Right kidney (tissue), 1 donor: ENCODE results near the gene SNED1.

Experiments used
- DNase-seq: peaks from one replicate; pipeline ENCODE4 v3.0.0-alpha.2; 2016

The SNED1 gene

DNA sequence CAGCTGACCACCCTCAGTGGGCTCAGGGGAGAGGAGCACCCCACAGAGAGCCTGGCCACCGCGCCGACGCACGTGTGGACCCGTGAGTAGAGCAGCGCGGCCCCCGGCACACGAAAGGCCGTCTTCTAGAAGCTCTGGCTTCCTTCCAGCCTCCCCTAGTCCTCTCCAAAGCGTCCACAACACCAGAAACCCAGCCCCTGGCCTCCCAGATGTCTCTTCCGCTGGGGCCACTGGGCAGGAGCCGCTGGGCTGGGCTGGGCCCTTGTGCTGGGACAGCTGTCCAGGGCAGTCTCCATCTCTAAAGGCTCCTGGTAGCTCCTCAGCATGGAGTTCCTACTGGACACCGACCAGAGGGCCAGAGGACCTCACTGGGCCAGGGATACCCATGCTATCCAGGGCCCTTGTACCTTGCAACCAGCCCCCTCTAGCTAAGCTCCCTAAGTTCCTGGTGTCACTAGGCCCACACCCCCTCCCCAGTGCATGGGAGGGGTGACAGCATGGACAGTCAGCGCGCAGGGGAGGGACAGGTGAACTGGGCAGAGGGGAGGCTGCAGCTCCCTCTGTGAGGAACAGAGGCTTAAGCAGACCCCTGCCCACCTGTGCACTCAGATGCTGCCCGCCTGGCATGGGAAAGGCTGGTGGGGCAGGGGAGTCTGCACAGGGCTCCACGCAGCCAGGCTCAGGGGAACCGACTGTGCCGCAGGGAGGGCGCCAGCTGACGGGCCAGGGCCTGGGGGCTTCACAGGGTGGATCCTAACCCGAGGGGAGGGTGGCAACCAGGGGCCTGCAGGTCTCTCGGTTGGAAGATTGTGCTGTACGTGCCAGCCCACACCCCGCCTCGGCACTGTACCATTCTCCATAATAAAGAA is 70.8 kb downstream of the SNED1 start:
- no peak for DNase-seq

GRCh38 chr2:241069821-241070281 is 71.4 kb downstream of the SNED1 start:
- no peak for DNase-seq

GRCh38 chr2:241070361-241070760 is 71.9 kb downstream of the SNED1 start:
- DNase-seq, result no peak

DNA sequence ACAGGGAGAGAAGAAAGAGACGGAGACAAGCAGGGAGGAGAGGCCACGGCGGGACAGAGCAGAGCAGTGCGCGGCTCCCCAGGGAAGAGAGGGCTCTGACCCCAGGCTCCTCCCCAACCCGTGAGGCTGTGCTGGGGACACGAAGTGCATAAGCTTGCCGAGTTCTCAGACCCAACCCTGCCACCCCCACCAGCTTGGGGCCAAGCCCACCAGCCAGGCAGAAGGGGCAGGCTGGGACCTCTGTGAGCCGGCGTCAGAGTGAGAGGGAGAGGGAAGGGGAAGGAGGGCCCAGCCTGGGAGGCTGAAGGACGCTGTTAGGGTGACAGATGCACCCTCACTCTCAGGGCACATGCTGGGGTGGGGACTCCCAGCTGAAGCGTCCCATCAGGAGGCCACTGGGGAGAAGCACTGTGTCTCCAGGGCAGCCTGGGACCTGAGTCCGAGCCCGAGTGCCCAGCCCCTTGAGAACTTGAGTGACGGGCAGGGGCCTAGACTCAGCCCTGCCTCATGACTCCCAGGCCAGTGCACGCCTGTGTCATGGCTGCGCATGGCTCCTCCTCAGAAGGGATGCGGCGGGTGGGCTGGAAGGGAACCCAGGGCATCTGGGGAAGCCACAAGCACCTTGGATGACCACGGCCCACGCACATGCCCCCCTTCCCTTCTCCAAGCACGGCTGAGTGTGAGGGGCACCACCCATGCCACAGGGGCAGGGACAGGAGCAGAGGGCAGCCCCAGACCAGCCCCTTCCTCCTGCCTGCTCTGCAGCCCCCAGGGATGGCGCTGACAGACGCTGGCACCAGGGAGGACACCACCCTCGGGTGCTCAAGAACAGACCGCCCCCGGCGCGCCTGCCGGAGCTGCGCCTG is 72.6 kb downstream of the SNED1 start:
- no peak for DNase-seq

GRCh38 chr2:241071677-241072111 is 73.3 kb downstream of the SNED1 start:
- no peak for DNase-seq

DNA sequence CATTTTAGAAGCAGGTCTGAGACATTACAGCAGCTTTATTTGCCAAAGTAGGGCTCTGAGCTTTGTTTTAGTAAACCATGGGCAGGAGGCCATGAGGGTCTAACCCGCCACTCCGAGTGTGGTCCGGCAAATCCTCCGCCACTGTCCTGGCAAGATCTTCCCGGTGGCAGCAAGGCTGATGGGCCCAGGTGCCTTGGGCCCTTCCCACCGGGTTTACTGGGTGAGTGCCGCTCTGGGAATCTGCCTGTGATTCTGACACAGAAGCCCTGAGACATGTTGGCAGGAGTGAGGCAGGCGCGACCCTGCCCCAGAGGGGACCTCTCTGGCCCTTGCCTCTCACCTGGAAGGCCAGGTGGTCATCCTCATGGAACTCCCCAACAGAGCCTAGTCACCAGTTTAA is 73.7 kb downstream of the SNED1 start:
- DNase-seq, result no peak

DNA sequence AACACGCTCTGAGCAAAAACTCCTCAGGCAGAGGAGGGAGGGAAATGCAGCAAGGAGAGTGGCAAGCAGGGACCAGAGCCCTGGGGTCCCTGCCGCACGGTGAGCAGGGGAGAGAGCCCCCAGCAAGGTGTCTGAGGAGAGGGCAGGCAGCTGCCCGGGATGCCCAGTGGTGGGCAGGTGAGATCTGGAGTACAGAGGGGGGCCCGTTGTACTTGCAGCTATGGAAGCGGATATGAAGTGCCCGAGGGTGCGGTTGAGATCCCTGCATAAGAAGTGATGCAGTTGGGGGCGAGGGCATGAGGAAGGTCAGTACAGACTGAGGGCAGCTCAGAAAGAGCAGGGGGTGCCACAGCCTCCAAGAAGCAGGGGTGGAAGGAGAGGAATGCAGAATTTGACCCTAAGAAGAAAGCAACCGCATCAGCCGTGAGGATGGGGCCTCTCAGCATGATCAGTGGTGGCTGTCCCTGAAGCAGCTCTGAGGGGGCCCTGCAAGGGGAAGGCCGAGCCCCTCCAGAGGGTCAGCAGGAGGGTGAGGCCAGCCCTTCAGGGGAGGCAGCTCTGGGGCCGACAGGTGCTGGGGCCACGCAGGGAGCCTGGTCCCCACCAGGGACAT is 74.2 kb downstream of the SNED1 start:
- DNase-seq, result no peak

- DNase-seq, result no peak
Measured at GRCh38 chr2:241073166-241074064, 75.0 kb downstream of the SNED1 start.

DNA sequence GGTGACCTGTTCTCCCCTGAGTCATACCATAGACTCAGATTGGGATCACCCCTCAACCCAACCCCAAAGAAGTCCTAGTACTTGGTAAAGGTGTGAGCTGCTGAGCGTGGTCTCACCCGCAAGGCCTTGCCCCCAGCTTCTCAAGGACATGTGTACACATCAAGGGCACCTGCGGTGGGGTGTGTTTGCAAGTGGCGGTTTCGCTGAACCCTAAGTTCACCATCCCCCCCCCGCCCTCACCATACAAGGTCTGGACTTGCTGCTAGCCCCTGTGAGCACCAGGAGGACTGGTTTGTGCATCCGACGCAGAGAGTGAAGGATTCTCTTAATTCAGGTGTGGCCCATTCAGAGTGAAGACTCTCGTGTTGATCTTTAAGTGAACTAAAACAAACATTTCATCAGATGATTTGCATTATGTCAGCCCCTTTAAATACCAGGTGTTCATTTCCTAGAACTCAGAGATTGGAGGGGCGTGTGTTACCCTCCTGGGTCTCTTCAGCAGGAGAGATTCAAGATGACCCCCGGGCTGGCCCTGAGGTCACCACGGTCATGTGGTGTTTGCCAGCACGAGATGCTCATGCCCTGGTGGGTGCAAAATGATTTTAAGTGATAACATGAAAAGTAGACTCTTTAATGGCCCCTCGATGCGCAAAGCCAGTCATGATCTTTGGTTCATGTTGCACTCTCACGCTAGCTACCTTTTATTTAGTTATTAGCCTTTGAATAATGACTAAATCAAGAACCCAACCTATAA is 75.8 kb downstream of the SNED1 start:
- DNase-seq, result no peak

- DNase-seq, result no peak
Measured at GRCh38 chr2:241074901-241075540, 76.6 kb downstream of the SNED1 start.

DNA sequence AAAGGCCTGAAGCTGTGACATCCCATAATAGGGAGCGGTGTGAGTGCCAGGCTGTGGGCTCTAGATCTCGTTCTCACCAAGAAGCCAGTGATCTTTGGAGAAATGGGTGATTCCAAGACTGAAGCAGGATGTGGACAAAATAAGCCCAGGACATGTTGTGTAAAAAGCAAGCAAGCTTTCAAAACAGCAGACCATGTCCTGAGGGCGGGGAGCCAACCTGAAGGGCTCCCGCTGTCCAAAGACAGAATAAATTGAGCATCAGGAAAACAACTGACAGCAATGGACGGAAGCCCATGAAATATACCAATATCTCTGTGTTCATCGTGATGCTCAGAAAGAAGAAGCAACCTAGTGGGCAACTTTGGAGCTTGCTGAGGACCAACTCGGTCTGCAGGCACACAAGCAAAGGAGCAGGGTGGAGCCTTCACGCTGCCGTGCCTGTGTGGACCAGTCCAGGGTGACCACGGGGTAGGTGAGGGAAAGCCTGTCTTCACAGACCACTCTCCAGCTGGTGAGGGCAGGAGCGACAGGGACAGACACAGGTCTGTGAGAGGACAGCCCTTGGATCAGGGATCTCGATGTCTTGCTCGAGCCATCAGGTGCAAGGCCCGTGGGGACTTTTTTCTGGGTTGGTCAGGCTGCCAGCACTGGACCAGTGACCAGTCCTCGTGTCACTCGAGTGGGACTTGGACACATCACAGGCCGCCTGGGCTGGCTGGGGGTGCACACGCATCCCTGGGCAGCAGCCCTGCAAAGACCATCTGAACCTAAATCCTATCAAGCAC is 82.2 kb downstream of the SNED1 start:
- no peak for DNase-seq

DNA sequence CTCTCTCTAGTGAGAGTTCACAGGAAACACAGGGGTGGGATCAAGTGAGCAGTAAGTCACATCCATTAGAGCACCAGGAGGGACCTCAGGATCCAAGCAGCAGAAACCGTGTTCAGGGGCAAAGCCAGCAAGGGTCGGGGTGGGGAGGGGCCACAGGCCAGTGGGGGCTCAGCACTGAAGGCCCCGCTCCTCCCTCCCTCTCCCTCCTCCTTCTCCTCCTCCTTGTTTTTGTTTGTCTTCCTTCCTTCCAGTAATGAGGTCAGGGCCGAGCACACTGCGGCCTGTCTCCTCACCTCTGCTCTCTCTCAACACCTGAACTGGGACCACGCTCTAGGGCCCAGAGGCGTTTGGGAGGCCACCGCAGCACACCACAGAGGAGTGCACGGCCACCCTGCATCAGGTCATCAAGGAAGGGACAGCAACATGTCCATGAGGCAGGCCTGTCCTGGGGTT is 82.8 kb downstream of the SNED1 start:
- no peak for DNase-seq

GRCh38 chr2:241081643-241082340 is 83.4 kb downstream of the SNED1 start:
- DNase-seq, result no peak

DNA sequence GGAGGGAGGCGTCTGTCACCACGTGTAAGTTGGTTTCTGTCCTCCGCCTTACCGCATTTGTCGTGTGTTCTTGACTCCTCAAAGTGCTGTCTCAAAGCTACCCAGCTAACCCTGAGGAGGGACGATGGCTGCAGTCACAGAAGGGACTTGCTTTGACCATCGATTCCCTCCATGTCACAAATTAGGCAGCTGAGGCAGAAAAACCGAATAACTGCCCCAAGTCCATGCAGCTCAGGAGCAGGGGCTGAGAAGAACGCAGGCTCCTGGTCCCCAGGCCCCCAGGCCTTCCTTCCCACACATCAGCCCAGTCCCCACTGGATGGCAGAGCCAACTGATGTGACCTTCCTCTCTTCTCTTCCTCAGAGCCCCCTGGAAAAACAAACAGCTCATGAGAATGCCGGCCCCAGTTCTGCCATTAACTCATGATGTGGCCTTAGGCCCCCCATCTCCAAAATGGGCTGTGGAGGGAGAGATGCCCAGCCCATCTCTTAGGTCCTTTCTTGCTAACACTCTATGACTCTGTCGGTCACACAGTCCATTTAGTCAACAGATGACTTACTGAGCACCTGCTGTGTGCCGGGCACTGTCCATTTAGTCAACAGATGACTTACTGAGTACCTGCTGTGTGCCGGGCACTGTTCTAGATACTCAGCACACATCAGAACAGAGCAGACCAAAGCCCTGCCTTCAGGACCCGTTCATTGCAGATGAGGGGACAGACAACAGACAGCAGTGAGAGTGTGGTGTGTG is 84.1 kb downstream of the SNED1 start:
- DNase-seq, result no peak

DNA sequence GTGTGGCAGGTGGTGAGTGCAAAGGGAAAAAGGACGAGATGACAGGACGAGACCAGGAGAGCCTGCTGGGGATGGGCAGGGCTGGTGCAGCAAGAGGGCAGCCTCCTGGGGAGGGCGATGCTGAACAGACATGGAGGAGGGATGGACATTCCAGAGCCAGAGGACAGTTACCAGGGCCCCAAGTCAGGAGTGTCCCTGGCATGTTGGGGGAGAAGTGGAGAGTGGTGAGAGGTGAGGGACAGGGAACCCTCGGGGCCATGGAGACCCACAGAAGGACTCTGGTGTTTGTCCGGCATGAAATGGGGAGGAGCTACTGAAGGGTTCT is 84.6 kb downstream of the SNED1 start:
- DNase-seq, result no peak

DNA sequence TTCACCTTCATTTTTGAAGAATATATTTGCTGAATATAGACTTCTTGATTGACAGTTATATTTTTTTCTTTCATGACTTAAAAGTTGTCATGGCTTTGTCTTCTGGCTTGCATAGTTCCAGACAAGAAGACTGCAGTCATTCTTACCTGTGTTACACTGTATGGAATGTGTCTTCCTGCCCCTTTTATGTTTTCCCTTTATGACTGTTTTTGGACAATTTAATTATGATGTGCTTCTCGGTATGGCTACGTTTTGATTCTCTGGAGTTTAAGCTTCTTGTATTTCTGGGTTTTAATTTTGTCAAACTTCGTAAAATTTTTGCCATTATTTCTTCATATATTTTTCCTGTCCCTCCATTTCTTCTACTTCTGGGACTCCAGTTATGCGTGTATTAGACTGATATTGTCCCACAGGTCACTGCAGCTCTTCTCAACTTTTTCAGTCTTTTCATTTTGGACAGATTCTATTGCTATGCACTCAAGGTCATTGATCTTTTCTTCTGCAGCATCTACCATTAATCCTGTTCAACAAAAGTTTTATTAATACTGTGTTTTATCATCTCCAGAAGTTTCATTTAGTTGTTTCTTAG is 86.5 kb downstream of the SNED1 start:
- no peak for DNase-seq

DNA sequence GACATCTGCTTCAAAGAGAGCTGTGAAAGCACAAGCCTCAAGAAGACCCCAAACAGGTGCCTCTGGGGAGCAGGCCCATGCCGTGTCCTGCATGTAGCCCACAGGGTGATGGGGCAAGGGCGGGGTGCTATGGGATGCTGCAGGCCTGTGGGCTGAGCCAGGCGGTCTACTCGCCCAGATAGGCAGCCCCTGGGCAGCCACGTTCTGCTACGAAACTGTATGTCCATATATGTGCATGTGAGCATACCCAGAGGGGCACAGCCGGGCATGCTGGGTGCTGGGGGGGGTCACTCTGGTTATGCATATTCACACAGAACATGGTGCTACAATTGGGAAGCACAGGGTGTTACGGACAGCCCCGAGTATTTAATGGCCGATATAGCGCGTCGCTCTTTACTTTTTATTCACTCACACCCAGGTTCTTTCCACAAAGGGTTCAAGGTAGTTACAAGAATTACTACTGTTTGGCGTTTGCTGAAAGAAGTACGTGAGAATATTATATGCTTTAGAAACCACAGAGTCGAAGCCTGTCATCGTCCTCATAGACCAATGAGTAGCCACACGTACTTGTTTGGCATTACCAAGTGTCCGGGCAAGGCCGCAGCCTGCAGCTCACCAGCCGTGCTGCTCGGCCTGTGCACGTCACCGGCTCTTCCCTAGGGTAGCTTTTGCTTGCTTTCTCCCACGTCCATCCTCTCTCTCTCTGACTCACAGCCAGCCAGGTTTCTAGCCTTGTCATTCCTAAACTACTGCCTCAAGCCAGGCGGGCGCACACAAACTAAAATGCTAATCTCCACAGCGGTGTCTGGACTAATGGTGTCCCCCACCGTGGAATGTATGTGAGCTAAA is 89.2 kb downstream of the SNED1 start:
- no peak for DNase-seq
